Measurements from ENCODE around the gene HLX.

The HLX gene, protein sequence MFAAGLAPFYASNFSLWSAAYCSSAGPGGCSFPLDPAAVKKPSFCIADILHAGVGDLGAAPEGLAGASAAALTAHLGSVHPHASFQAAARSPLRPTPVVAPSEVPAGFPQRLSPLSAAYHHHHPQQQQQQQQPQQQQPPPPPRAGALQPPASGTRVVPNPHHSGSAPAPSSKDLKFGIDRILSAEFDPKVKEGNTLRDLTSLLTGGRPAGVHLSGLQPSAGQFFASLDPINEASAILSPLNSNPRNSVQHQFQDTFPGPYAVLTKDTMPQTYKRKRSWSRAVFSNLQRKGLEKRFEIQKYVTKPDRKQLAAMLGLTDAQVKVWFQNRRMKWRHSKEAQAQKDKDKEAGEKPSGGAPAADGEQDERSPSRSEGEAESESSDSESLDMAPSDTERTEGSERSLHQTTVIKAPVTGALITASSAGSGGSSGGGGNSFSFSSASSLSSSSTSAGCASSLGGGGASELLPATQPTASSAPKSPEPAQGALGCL

DNA sequence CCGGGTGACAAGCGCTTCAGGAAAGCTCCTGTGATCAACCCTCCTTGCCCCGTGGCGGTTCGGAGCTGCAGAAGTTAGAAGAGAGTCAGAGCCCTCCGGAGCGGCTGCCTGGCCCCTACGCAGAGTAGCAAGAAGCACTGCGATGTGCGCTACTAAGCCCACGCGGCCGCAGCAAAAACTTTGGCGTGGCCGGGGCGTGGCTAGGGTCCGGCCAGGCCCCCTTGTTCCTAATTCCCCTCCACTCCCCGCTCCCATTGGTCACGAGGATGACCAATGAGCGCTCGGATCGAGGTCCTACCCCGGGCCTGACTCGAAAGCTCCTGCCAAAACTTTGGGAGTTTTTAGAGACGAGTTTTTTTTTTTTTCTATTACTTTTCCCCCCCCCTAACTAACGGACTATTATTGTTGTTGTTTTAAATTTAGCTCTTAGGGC lies at the start of gene HLX:
Gene HLX (plus strand): TSS at position 368 of the 433 bp plus-strand sequence. CDS start 415 bp downstream, outside the sequence.
- FAIRE-seq, result no peak
- no peak for DNase-seq (ENCODE audit: insufficient read length, low spot score)

DNA sequence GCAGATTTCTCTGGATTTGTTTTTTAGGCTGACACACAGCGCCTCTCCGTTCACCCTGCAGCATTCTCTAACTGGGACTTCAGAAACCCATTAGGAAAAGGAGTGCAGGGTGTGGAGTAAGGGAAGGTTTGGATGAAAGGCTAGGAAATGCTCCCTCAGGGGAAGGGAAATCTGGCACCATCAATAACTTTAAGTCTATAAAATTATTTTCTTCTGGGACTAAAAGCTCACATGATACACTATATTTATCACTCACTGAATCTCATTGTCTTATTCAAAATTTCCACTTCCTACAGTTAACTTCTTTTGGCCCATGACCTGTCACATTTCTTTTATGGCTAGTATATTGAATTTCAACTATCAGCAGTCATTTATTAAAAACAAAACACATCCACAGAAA lies 45.8 kb upstream of the HLX start:
- FAIRE-seq (no peak), DNase-seq (ENCODE audit: insufficient read length, low spot score) (no peak)

DNA sequence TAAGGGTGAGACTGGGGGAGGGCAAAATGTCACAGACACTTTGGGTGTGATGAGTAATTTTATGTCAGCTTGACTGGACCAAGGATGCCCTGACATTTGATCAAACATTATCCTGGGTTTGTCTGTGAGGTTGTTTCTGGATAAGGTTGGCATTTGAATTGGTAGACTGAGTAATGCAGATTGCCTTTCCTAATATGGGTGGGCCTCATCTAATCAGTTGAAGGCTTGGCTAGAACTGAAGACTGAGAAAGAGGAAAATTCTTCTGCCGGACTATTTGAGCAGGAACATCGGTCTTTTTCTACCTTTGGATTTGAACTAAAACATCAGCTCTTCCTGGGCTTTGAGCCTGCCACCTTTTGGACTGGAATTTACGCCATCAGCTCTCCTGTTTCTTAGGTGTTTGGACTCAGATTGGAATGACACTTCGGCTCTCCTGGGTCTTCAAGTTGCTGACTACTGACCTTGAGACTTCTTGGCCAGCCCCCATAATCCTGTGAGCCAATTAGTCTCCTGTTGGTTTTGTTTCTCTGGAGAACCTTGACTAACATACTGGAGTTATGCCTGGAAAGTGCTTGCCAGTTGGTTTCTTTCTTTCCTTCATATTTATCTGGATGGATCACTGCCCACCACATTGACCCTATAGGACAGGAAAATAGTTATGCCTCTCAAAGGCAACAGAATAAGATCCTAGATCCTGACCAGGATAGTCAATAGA lies 44.9 kb upstream of the HLX start:
- FAIRE-seq (no peak), DNase-seq (ENCODE audit: insufficient read length, low spot score) (no peak)

DNA sequence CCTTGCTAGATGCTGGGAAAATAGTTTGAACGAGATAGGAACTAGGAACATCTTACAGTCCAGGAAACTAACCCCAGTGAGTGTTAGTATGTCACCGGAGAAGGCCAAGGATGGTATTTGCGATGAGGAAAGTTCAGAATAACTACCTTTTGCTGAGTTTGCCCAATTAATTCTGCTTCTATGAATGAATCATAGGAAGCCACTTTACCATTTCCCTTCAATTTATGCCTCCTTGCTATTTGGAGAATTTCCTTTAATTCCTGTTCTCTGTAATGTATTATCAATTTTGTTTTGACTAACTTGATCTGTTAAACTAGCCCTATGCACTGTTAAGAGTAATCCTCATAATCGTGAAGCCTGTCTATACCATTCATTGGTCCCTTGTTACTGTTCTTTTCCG lies 40.7 kb upstream of the HLX start:
- DNase-seq (ENCODE audit: insufficient read length, low spot score), result no peak
- no peak for FAIRE-seq

DNA sequence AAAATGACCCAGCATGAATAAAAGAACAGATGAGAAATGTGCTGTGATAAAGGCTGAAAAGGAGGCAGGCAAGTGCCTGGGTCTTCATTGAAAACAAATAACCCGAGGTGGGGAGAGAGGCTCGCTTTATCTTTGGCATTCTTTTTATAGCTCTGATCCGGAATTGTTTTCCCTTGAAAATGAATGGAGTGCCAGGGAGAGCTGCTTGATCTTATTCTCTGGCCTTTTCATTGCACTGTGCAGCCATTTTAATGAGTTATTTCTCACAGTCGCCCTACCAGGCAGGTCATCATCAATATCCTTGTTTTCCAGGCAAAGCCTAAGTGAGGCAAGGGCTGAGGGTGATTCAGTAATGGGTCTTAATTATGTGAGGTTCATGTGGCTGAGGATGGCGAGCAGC lies 39.8 kb upstream of the HLX start:
- FAIRE-seq (no peak), DNase-seq (ENCODE audit: insufficient read length, low spot score) (no peak)

DNA sequence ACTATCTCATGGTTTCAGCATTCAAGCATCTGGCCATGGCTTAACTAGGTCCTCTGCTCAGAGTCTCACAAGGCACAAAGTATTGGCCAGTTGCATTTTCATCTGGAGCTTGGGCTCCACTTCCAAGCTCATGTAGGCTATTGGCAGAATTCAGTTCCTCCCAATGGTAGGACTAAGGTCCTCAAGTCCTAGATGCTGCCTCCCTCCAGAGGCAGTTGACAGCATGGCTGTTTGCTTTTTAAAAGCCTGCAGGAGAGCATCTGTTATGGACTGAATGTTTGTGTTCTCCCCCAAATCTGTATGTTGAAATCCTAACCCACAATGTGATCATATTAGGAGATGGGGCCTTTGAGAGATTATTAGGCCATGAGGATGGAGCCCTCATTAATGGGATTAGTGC lies 38.0 kb upstream of the HLX start:
- FAIRE-seq (no peak), DNase-seq (ENCODE audit: insufficient read length, low spot score) (no peak)

DNA sequence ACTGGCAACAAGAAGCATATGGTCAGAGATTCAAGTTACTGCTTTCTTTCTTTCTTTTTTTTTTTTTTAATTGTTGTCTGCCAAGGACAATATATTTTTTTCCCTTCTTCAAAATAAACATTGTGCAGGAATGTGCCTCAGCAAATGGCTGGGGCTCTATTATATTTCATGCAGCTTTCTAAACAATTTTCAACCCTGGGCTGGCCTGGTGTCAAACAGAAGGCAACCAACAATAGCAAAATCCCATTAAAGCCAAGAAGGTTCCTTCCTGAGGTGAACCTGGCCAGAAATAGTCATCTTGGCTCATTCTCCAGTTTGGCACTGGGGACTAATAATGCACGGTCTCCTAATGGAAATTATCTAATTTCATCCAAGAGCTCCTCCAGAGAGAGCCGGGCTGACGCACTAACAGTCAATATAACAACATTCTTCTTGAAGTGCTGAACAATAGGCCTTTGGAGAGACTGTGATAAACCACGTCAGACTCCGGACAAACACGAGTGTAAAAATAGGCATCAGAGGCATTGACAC lies 35.7 kb upstream of the HLX start:
- FAIRE-seq, result no peak
- DNase-seq (ENCODE audit: insufficient read length, low spot score), result no peak

DNA sequence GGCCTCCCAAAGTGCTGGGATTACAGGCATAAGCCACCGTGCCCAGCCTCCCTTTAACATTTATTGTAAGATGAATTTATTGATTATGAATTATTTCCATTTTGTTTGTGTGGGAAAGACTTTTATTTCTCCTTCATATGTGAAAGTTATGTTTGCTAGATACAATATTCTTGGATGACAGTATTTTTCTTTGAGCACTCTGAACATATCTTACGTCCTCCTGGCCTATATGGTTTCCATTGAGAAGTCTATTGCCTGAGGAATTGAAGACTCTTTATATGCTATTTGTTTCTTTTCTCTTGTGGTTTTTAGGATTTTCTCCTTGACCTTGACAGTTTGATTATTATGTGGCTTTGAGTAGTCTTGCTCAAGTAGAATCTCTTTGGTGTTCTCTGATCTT lies 26.8 kb upstream of the HLX start:
- FAIRE-seq, result no peak
- no peak for DNase-seq (ENCODE audit: insufficient read length, low spot score)

DNA sequence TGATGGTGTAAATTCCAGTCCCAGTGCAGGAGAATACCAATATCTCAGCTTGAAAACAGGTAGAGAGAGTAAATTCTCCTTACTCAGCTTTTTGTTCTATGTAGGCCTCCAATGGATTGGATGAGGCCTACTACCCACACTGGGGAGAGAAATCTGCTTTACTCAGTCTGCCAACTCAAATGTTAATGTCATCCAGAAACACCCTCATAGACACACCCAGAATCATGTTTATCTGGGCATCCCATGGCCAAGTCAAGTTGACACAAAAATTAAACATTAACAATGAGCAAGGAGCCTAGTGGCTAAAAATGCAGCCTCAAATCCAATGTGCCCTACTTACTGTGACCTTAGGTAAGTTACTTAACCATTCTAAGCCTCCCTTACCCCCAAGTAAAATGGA lies 6.9 kb upstream of the HLX start:
- no peak for FAIRE-seq

DNA sequence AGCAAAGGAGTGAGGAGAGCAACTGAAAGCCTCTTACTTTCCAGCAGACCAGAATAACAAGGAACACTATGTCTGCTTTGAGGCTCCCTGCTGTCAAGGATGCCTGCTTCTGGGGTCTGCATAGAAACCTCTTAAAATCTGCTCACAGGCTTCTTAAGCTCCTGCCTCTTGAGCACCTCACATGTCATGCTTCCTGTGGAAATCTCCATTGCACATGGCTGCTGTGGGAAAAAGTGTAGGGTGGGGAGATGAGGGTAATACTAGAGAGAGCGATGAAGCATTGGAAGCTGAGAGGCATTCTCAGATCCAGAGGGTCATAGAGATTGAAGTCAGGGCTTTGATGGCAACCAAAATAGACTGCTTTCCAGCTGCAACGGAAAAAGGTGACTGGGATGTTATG lies 6.2 kb upstream of the HLX start:
- no peak for FAIRE-seq
- DNase-seq (ENCODE audit: insufficient read length, low spot score), result no peak

More for the DNA sequence above, 6.9 kb upstream of the HLX start:
- no peak for DNase-seq (ENCODE audit: insufficient read length, low spot score)

DNA sequence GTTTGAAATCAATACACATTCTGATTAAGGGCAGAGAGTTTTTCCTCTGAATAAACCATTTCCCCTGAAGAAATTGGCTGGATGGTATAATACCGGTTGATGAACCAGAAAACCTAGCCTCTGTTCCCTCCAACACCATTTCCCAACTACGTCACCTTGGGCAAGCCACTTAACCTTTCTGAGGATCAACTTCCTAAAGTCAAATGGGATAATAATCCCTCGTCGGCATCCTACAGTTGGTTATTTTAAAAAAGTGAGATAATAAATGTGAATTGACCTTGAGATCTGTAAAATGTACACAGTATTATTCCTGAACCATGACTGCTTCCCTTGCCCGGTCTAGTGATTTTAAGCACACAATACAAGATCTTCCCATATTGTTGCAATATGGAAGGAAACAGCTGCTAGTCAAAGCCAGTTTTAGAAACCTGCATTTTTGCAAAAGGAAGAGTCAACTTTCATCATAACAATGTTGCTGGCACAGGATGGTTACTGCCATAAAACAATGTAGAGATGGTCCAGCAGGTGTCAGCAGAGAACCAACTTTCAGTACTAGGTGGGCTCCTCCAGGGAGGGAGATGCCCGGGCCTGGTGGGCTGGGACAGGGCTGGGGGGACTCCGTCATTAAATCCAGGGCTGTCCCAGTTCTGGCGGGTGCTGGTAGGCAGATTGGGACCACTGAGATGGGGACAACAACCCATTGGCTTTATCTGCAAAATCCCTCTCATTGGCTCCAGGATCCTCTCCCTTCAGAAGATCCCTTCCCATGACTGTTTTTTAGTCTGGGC lies 5.2 kb upstream of the HLX start:
- DNase-seq (ENCODE audit: insufficient read length, low spot score) (no peak), FAIRE-seq (no peak)

DNA sequence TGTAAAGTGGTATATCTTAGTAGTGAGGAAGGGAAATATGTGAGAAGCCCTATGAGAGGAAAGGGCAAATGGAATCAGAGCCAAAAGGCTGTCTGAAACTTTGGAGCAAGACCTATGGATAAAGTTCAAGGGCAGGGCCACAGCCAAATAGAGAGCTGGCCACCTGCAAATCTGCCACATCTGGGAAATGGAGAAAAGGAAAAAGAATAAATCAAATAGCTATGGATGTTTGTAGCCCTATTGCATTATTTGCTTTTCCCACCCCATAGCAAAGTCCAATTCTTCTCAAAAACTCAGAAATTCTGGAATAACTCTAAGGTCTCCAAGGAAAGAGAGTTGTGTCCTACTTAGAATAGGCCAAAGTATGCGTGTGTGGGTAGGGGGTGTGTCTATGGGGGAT lies 4.0 kb upstream of the HLX start:
- DNase-seq (ENCODE audit: insufficient read length, low spot score), result no peak
- no peak for FAIRE-seq

DNA sequence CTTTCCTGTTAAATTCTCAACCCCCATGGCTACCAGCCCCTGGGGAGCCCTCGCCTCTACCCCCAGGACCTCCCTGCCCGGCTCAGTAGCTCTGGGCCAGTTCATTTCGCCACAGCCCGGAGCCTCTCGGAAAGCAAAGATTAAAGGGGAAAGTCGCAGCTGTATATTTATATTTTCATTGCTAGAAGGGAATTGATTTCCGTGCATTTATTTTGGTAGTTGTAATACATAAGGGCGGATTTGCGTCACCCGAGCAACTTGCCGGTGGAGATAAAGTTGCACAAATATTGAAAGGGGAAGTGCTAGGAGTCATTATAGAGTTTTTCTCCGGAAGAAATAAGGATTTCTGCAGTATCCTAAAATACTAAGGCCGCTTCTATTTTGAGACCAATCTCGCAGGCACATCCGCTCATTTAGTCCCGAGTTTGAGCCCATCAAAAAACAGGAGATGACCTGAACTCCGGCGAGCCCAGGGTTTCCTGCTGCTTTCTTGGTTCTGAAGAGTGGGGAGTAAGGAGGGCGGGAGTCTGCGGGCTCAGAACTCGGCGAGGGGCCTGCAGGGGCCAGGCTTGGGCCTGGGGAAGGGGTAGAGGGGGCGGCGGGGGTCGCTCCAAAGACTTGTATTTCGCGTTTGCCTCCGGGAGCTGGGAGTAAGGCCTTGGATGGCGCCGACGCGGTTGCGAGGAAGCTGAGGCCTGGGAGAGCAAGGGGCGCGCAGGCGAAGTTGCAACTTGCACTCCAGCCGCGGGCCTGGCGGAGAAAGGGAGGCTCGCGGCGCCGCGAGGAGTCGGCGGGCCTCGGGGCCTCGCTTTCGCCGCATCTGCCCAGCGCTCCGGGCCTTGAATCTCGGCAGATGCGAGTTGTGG lies 2.5 kb upstream of the HLX start:
- FAIRE-seq (no peak), DNase-seq (ENCODE audit: insufficient read length, low spot score) (no peak)

DNA sequence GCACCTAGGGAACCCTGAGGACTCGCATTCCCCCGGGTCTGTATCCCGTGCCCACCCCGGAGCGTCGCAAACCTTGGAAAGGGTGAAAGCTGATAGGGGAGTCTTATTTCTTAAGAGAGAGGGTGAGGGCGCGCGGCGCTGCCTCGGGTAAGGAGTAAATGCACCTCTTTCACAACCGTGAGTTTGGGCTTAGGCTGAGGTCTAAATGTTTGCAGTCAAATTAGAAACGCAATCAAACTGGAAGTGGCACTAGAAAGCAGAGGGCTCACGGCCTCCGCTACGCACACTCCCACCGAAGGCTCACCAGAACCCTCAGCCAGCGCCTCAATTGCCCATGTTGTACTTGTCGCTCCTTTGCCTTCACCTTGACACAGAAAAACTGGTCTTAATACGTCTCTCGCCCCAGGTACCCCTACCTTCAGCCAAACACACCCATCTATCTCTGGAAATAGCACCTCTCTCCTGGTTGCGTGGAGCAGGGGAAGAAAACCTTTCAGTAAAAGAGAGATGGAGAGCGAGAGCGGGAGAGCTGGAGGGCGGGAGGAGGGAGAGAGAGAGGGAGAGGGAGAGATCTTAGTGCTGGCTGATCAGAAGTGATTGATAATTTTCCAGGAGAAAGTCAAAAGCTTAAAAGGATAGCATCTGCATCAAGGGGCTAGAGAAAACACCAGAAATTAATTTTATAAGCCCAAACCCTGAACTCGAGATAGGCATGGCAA lies 1.7 kb upstream of the HLX start:
- DNase-seq (ENCODE audit: insufficient read length, low spot score) (no peak), FAIRE-seq (no peak)

DNA sequence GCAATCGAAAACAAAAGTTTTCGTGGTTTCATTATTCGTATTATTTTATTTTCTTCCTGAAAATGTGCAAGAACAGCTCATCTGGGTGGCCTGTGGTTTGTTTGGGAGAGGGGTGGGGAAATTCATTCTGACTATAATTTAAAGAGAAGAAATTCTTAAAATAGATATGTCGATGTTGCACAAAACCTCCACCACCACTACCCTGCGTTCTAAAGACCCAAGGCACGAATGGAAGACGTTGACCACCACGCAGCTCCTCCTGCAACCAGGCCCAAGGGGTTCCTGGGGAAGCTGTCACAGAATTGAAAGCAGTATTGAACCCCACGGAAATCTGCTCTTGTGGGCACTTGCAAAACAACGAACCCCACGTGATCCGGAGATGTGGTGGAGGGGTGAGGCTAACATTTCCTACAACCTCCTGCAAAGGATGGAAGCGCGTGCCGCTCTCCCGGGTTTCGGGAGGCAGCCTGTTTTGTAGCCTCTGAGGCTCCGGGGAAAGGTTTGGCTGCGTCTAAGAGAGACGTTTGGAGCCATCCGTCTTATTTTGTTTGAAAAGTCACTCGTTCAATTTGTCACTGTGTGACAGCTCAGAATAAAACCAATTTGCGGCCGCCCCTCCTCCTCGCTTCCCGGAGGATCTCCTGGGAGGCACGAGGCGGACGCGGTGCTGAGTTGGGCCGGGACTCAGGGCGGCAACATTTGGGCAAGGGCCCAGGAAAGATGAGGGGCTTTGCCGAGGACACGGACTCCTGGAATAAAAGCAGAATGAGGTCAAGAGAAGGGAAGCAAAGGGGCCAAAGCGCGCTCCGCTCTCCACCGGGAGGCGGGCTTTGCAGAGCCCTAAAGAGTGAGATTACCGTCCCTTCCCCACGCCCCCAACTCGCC lies 810 bp upstream of the HLX start:
- no peak for DNase-seq (ENCODE audit: insufficient read length, low spot score)
- FAIRE-seq, result no peak

DNA sequence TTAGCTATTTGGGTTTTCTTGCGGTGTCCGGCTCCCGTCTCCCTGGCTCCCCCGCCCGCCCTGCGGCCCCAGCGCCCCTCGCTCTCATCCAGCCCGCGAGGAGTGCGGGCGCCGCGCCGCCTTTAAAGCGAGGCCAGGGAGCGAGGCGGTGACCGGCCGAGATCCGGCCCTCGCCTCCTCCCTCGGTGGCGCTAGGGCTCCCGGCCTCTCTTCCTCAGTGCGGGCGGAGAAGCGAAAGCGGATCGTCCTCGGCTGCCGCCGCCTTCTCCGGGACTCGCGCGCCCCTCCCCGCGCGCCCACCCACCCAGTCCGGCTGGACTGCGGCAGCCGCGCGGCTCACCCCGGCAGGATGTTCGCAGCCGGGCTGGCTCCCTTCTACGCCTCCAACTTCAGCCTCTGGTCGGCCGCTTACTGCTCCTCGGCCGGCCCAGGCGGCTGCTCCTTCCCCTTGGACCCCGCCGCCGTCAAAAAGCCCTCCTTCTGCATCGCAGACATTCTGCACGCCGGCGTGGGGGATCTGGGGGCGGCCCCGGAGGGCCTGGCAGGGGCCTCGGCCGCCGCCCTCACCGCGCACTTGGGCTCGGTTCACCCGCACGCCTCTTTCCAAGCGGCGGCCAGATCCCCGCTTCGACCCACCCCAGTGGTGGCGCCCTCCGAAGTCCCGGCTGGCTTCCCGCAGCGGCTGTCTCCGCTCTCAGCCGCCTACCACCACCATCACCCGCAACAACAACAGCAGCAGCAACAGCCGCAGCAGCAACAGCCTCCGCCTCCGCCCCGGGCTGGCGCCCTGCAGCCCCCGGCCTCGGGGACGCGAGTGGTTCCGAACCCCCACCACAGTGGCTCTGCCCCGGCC lies 492 bp downstream of the HLX start:
- FAIRE-seq, result no peak
- no peak for DNase-seq (ENCODE audit: insufficient read length, low spot score)

DNA sequence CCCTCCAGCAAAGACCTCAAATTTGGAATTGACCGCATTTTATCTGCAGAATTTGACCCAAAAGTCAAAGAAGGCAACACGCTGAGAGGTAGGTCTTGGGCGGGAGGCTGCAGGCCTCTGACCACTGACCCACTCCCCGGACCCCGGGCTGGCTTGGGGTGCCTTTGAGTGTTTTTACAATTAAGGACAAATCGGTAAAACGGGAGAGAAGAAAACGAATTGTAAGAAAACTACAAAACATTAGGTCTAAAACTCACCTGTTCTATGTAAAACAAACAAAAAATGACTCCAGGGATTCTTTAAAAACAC lies 1.1 kb downstream of the HLX start:
- FAIRE-seq, result no peak
- DNase-seq (ENCODE audit: insufficient read length, low spot score), result no peak

Data from GM19239 (cell line).